ENCODE measurements around the gene SLC39A13. TPM values are rescaled to one million over a fixed set of nuclear protein-coding genes. Genes with fewer than 3 reads are reported as not detected.
A peak's percentile ranks its signal among the peaks of the same experiment; 100 is the strongest.

SLC39A13 gene
- total and polyA plus RNA-seq, 12 donors, result 8.2 to 92.9 (median 58.6) TPM

GRCh38 chr11:47380078-47380477 lies 28.3 kb upstream of the SLC39A13 start:
- intact Hi-C loops (cut with DNase I), result no loop called here
- no peak overlapping the region for H3K4me3 ChIP-seq
- H3K27ac ChIP-seq, result no peak overlapping the region
- no peaks in the 10 kb centered on the region for H3K36me3 ChIP-seq (replicated peaks in 1 of 2)
- TF ChIP-seq CTCF (IDR thresholded peaks at IDR 0.05), result no peak
- no peak for TF ChIP-seq POLR2A (IDR thresholded peaks at IDR 0.05)
- no peaks in the 10 kb centered on the region for H3K27me3 ChIP-seq
- WGBS, 4 donors, result 84 to 94% (median 91%) methylated on average over 2 of the region's 2 CpGs
- H3K4me1 ChIP-seq (replicated peaks in 1 of 2), result no peaks in the 10 kb centered on the region
- DNase-seq, result no peak
- no peaks in the 10 kb centered on the region for H3K9me3 ChIP-seq (replicated peaks in 1 of 3)

- no peaks in the 10 kb centered on the region for H3K36me3 ChIP-seq (replicated peaks in 1 of 2)
- WGBS, 4 donors, result 55 to 60% (median 56%) methylated on average over 4 of the region's 4 CpGs
- H3K4me3 ChIP-seq, result no peak overlapping the region
- intact Hi-C loops (cut with DNase I), result no loop called here
- no peak for DNase-seq
- TF ChIP-seq CTCF (IDR thresholded peaks at IDR 0.05), result no peak
- no peak for TF ChIP-seq POLR2A (IDR thresholded peaks at IDR 0.05)
- no peaks in the 10 kb centered on the region for H3K9me3 ChIP-seq (replicated peaks in 1 of 3)
- no peaks in the 10 kb centered on the region for H3K27me3 ChIP-seq
- H3K27ac ChIP-seq, result no peak overlapping the region
- no peaks in the 10 kb centered on the region for H3K4me1 ChIP-seq (replicated peaks in 1 of 2)
These were observed 25.3 kb upstream of the SLC39A13 start for GRCh38 chr11:47383071-47383470.

- Histone ChIP-seq H3K9me3 (replicated peaks in 1 of 3) (no peaks in the 10 kb centered on the region), H3K27me3 (no peaks in the 10 kb centered on the region), H3K4me1 (replicated peaks in 1 of 2) (no peaks in the 10 kb centered on the region), H3K36me3 (replicated peaks in 1 of 2) (no peaks in the 10 kb centered on the region), H3K4me3 (no peak overlapping the region), H3K27ac (no peak overlapping the region)
- no peak for DNase-seq
- TF ChIP-seq CTCF (IDR thresholded peaks at IDR 0.05), result no peak
- no peak for TF ChIP-seq POLR2A (IDR thresholded peaks at IDR 0.05)
- intact Hi-C loops (cut with DNase I), result no loop called here
- WGBS, 4 donors, result 87 to 92% (median 90%) methylated on average over 4 of the region's 4 CpGs
These were observed 23.9 kb upstream of the SLC39A13 start for GRCh38 chr11:47384498-47384897.

GRCh38 chr11:47387944-47388696 lies 20.3 kb upstream of the SLC39A13 start:
- WGBS, 4 donors, result 72 to 82% (median 78%) methylated on average over 11 to 13 of the region's 13 CpGs
- DNase-seq, result peak in 1 of 7 donors; percentile 41
- H3K27ac ChIP-seq, result peak overlapping the region in 2 of 5 donors; percentile 12 to 82

More at GRCh38 chr11:47387944-47388696, 20.3 kb upstream of the SLC39A13 start:
- Histone ChIP-seq H3K27me3 (no peaks in the 10 kb centered on the region), H3K9me3 (replicated peaks in 1 of 3) (no peaks in the 10 kb centered on the region), H3K4me3 (no peak overlapping the region), H3K36me3 (replicated peaks in 1 of 2) (no peaks in the 10 kb centered on the region), H3K4me1 (replicated peaks in 1 of 2) (no peaks in the 10 kb centered on the region)
- no peak for TF ChIP-seq CTCF (IDR thresholded peaks at IDR 0.05)
- no peak for TF ChIP-seq POLR2A (IDR thresholded peaks at IDR 0.05)
- intact Hi-C loops (cut with DNase I), result no loop called here
